Renal cortical epithelial cell (primary cell): ENCODE data around the gene SLC7A10. TPM values are rescaled to one million over a fixed set of nuclear protein-coding genes. Genes with fewer than 3 reads are reported as not detected.

Experiments
- DNase-seq: peaks from one replicate; pipeline ENCODE4 v3.0.0-alpha.2; 2011; ENCODE audit warnings: low read depth
- total RNA-seq: library from RNA; depleted of rRNA; stranded (reverse); fragments of >200 nt; gene quantifications from 2 replicates; pipeline ENCODE4 v1.2.3, GENCODE V29; 2014

Gene SLC7A10
- total RNA-seq, 1 donor from 2014 or later = not detected

DNA sequence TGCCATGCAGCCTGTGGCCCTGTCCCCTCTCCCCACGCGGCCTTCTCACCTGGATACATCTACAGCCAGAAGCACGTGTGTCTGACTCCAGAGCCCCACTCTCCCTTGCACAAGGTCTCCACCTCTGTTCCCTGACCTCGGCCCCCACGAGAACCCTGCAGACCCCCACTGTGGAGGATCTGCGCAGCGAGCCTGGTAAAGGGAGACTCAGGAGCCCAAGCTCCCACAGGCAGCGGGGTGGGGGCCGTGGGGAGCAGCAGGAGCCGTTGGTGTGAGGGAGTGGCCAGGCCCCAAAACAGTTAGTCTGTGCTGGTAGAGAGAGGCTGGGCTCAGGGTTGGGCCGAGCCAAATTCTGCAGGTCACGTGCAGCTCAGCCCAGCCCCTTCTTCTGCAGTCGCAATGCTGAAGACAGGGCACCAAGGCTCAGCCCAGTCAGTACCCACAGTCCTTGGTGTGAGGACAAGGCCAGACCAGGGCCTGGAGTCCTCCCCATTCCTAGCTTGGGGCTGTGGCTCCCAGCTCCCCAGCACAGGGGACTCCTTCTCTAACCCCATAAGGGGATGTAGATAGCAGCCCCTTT, 28.7 kb upstream of the SLC7A10 start:
- no peak for DNase-seq

GRCh38 chr19:33252971-33253370, 27.3 kb upstream of the SLC7A10 start:
- DNase-seq = no peak

DNA sequence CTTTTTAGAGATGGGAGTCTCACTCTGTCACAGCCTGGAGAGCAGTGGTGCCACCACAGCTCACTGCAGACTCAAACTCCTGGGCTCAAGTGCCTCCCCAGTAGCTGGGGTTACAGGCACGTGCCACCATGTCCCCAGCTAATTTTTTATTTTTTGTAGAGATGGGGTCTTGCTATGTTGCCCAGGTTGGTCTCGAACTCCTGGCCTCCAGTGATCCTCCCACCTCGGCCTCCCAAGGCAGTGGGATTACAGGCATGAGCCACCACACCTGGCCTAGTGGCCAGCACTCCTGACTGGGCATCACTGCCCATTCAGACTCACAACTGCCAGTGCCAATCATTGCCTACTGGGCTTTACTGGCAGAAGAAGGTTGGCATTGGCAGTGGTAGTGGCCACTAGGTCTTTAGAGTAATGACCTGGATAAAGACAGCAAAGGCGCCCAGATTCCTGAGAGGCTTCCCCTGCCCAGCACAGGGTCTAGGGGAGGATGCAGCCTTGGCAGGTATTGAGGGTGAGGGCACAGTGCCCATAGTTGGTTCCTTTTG, 26.8 kb upstream of the SLC7A10 start:
- no peak for DNase-seq

DNA sequence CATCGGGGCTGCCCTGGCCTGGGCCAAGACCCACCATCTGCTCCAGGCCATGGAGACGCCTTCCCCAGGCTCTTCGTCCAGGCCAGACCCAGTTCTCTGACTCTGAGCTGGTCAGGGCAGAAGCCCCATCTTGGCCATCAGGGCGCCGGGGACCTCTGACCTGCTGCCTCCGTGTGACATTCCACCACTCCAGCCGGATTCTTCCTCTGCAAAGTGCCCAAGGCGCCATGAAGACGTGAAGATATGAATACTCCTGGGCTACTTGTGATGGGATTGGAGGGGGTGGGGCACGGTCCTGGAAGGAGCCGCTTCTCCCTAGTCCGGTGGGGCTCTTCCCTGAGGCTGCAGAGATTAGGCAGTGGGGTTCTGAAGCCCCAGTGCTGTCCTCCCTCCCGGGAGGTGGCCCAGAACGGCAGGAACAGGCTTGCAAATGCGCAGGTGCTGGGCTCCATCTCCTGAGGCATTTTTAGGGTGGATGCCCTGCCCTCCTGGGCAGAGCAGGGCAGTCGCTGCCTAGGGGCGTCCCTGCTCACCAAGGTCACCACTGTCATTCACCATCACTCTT, 26.0 kb upstream of the SLC7A10 start:
- DNase-seq = no peak

DNA sequence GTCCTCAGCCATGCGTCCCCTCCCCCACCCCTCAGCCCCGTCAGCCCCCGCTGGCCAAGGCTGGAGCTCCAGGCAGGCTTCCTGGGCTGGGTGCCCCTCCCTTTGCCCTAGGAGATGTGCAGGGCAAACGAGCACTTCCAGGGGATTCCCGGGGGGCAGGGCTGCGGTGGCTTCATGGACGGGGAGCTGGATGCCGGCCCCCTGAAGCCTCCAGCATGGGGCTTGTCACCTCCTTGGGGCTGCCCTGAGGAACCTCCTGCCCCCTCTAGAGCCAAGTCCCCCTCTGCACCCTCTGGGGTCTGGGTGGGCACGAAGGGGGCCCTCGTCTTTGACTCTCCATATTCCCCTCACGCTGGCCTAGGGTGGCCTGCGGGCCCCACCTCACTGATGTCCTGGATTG, 25.4 kb upstream of the SLC7A10 start:
- no peak for DNase-seq

DNA sequence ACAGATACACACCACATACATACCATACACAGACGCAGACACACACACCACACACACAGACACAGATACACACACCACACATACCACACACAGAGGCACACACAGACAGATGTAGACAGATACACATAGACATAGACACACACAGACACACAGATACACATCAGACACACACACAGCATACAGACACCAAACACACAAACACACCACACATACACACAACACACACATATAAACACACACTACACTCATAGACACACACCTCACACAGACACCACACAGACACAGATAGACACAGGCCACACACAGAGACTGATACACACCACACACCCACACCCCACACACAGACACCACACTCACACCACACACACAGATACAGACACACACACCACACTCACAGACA, 24.9 kb upstream of the SLC7A10 start:
- DNase-seq = no peak

DNA sequence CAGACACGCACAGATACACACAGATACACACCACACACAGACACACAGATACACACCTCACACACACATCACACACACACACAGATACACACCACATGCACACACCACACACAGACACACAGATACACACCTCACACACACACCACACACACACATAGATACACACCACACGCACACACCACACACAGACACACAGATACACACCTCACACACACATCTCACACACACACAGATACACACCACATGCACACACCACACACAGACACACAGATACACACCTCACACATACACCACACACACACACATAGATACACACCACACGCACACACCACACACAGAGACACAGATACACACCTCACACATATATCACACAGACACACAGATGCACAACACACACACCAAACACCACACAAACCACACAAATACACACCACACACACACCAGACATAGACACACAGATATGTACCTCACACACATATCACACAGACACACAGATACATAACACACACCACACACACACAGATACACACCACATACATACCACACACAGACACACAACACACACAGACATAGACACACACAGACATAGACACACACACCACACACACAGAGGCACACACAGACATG, 24.2 kb upstream of the SLC7A10 start:
- DNase-seq = no peak

DNA sequence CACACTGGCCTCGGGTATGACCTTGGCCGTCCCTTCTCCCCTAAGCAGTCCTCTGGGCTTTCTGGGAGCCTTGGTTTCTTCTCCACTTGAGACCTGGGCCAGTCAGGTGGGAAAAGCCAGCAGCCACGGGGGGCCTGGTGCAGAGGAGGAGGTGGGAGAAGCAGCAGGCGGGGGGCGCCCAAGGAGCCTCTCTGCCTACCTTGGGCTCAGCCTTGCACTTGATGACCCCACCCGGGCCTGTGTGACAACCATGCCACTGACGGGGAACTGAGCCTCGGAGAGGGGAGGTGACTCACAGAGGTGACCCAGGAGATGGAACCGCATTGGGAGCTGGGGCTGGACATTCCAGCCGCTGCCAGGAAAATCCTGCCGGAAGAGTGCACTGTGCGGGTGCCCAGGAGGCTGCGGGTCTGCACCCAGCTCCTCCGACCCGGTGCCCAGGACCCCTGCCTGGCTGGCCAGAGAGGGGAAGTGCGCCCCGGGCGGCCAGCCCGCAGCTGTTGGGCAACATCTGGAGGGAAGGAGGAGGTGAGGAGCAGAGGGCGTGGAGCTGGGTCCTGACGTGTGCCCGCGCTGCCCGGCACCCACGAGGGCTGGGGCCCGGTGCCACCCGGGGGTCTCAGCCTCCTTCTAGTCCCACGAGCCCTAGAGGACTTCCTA, 23.4 kb upstream of the SLC7A10 start:
- DNase-seq = no peak

GRCh38 chr19:33248553-33248953, 22.9 kb upstream of the SLC7A10 start:
- DNase-seq = no peak

GRCh38 chr19:33248104-33248503, 22.5 kb upstream of the SLC7A10 start:
- DNase-seq = no peak

DNA sequence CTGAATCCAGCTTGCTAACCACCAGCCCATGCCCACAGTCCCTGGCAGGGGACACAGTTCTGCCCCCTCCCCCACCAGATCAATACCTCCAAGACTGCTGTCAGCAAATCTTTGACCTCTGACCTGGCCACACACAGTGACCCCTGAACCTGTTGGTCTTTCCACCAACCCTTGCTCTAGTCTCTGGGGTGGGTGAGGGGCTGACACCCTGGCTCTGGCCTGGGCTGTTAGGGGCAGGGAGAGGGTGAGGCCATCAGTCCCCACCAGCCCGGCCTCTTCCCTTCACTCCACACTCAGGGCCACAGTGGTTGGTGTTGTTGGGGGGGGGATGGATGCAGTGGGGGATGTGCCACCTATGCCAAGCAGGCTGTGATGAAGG, 21.8 kb upstream of the SLC7A10 start:
- DNase-seq = no peak

DNA sequence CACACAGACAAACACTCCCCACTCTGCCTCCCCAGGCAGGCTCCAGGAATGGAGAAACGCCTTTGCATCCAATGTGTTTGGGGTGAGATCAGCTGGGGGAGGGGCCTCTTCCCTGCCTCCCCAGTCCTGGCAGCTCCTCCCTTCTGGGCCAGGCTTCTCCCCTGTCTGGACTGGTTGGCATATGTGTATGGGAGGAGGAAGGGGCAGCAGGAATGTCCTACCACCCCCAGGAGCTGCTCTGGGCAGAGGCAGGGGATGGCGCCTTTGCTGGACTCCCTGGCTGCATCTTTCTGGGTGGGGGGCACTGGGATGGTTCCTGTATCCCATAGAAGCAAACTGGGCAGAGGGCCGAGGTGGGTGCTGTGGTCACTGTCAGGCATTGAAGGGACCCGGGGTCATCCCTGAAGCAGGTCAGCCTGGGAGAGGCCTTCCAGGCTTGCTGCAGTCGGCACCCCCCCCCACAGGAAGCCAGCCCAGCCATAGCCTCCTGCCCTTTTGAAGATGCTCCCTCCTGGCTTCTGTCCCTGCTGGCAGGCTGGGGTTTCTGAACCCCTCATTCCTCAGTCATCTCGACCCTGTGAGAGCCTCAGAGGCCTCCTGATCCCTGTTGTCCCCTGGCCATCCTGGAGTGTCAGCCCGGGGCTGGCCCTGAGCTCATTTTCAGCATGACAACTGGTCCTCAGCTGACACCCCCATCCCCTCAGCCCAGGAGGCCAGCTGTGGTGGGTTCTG, 21.2 kb upstream of the SLC7A10 start:
- no peak for DNase-seq

- no peak for DNase-seq
Measured at GRCh38 chr19:33245948-33246708, 20.5 kb upstream of the SLC7A10 start.

DNA sequence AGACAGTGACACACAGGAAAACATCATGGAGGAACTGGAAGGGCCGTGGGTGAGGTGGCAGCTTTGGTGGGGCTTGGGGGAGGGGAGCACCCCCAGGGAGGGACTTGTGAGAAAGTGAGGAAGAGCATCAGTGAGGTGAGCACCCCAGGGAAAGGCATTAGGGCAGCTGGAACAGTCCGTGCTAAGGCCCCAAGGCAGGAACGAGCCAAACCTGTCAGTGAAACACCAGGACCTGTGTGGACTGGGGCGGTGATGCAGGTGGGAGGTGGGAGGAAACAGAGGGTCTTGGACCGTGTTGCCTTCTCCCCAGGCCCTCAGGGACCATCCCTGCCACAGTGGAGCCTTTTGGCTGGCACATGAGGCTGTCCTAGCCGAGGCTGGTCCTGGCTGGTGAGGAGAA, 17.3 kb upstream of the SLC7A10 start:
- no peak for DNase-seq

- no peak for DNase-seq
Measured at GRCh38 chr19:33242131-33242530, 16.5 kb upstream of the SLC7A10 start.

DNA sequence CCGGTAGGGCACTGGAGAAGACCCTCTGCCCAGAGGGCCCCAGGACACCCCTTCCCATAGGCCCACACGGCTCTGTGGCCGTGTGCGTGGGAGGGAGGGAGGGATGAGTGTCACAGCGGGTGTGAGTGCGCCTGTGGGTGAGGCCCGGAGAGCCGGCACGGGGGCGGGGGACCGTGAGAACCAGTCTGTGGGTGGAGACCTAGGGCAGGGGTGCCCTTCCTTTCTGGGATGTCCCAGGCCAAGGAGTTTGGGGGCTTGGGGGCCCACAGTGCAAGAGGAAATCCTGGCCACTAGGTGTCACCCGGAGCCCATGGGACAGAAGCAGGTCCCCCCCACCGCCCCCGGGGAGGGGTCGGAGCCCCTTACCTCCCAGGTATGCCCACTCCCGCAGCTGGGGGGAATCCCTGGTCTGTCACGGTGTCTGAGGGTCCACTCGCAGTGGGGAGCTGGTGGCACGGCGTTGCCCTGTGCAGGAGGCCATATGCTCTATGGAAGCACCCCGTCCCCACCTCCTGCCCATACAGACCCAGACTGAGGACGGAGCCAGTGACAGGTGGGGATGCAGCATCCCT, 16.0 kb upstream of the SLC7A10 start:
- DNase-seq = no peak

DNA sequence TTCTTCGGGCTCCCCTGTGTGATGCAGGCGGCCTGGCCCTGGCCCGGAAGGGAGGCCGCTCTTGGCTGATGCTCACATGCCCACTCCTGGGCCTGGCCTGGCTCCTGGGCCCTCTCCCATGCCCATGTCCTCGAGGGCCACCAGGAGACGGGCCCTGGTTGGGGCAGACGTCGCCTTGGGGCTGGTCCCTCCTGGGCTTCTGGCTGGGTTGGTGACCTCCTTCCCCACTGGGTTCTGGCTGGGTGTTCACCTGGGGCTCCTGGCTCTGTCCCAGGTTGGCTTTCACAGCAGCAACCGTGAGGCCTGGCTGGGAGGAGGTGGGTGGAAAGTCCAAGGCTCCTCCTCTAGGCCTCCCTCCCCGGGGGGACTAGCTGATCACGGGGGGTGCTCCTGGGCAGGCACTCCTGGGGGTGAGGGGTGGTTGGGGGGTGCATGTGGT, 15.5 kb upstream of the SLC7A10 start:
- DNase-seq = no peak

DNA sequence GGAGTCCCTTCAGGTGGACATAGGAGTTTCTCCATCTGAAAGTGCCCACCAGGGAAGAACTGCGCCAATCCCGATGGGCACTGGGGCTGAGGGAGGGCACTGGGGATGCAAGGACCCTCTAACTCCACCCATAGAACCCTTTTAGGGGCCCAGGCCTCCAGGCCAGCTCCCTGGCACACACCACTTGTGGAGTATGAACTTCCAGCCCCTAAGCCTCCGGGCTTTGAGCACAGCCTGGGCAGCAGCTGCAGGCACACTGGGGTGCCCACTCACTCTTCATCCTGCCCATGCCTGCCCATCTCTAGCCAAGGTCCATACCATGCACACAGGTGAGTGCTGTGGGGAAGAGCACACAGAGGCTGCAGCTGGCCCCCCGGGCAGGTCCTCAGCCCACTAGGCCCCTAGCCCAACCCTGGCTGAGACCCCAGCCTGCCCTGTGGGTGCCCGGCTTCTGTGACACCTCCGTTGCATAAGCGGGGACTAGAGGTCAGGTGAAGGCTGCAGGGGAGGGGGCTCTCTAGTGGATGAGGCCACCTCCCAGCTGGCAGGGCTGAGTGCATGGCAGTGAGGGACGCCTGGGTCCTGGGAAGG, 14.6 kb upstream of the SLC7A10 start:
- no peak for DNase-seq

DNA sequence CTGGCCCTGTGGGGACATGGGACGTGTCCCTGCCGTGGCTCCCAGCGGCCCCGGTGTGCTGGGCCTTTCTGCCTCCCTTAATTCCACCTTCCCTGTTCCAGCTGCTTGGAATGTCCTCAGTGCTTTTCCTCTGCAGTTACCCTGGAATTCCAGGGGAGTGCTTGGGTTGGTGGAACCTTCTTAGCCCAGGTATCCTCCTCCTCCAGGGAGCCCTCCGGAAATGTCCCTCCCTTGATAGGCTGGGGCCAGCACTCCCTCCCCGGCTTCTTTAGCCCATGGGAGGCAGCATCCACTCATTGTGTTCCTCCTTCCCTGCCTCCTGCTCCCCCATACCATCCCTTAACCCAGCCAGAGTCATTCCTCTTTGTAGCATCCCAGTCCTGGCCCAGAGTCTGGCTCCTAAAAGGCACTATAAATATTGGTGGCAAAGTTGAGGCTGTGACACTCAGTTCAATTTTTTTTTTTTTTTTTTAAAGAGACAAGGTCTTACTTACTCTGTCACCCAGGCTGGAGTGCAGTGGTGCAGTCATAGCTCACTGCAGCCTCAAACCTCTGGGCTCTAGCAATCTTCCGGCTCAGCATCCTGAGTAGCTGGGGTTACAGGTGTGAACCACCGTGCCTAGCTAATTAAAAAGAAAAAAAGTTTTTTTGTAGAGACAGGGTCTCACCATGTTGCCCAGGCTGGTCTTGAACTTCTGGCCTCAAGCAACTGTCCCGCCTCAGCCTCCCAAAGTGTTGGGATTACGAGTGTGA, 13.7 kb upstream of the SLC7A10 start:
- DNase-seq = no peak
